ENCODE data around the gene MBP.

DNA sequence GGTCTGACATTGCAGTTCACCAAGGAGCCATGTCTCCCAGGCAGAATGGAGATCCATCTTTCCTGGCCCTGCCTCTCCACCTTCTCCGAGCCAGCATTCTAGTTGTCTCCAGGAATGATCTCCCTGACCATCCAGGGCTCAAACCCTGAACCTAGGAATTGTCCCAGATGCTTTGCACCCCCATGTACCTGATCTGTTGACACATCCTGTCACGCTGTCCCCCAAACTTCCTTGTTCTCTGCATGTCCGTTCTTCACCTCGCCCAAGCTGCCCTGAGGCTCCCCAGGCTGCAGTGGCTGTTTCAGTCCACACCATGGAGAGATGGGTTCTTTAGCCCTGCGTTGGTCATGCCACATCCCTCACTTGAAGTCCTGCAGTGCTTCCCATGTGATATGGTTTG, 7.0 kb upstream of the MBP start:
- TF ChIP-seq, protein P1, sequence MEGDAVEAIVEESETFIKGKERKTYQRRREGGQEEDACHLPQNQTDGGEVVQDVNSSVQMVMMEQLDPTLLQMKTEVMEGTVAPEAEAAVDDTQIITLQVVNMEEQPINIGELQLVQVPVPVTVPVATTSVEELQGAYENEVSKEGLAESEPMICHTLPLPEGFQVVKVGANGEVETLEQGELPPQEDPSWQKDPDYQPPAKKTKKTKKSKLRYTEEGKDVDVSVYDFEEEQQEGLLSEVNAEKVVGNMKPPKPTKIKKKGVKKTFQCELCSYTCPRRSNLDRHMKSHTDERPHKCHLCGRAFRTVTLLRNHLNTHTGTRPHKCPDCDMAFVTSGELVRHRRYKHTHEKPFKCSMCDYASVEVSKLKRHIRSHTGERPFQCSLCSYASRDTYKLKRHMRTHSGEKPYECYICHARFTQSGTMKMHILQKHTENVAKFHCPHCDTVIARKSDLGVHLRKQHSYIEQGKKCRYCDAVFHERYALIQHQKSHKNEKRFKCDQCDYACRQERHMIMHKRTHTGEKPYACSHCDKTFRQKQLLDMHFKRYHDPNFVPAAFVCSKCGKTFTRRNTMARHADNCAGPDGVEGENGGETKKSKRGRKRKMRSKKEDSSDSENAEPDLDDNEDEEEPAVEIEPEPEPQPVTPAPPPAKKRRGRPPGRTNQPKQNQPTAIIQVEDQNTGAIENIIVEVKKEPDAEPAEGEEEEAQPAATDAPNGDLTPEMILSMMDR (IDR thresholded peaks at IDR 0.05 in 8 of 11, conservative IDR thresholded peaks at IDR 0.05 in 3 of 11), result no peak
- no peak for TF ChIP-seq POLR2A (IDR thresholded peaks at IDR 0.05)

All from spleen (tissue), 7 donors.